GM21381 (cell line): Measurements from ENCODE around the gene CYB561D2.
A peak's percentile ranks its signal among the peaks of the same experiment; 100 is the strongest.
"Not testable (repeated sequence)": the region's sequence is repeated elsewhere in the genome, so short reads cannot be mapped to it uniquely, and the experiment has no call there.

Experiments
- ATAC-seq: cut with Tn5 transposase; IDR thresholded peaks from one replicate; pipeline ENCODE4 v1.9.1; 2021; ENCODE audit warnings: mild to moderate bottlenecking, moderate library complexity; ENCODE audit not compliant: unreplicated experiment

Gene CYB561D2, protein sequence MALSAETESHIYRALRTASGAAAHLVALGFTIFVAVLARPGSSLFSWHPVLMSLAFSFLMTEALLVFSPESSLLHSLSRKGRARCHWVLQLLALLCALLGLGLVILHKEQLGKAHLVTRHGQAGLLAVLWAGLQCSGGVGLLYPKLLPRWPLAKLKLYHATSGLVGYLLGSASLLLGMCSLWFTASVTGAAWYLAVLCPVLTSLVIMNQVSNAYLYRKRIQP

DNA sequence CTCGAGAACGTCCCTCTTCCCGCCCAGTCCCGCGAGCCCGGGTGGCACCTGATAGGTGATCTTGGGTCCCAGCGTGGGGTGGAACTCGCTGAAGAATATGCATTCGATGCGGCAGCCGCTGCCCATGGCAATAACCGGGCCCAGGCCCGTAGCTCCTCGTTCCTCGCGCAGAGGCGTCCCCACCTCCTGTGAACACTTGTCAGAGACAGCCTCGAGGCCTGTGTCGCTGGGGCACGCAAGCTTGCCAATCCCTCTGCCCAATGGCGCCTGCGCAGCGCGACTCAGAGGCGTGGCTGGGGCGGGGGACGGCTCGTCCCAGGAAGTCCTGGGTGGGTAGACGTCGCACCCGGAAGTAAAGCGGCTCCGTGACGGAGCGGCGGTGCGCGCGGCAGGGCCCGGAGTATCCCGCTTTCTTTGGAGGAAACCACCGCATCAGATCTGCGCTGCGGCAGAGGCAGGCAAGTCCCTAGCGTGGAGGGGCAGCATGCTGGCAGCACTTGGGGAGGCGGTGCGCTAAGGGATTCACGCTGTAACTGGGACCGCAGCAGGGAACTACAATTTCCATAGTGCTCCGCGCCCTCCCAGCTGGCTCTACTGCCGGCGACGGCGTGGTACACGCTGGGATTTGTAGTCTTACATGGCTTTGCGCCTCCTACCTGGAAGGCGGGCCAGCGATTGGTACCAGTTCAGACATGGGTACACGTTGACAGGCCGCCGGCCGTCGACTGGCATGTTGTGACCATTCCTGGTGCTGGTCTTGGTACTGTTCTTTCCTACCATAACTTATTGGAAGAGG is at the start of gene CYB561D2, which contains the start of gene NPRL2:
TSS of gene CYB561D2 (plus strand) at position 336 of the 796 bp plus-strand sequence. CDS start 572 bp downstream, outside the sequence.
TSS of gene NPRL2 (minus strand) at position 249 of the 796 bp plus-strand sequence. CDS start at position 126, 123 bp downstream.
- peak; percentile 81 for ATAC-seq

- no peak for ATAC-seq
These were observed 48.3 kb upstream of the CYB561D2 start for GRCh38 chr3:50302095-50303012.

- ATAC-seq, result no peak
These were observed 47.4 kb upstream of the CYB561D2 start, which contains the start of gene HYAL1 for GRCh38 chr3:50303013-50303815. Gene HYAL1, minus strand, starts transcription at chr3:50303574. Its CDS starts 618 bp downstream, at chr3:50302956.

DNA sequence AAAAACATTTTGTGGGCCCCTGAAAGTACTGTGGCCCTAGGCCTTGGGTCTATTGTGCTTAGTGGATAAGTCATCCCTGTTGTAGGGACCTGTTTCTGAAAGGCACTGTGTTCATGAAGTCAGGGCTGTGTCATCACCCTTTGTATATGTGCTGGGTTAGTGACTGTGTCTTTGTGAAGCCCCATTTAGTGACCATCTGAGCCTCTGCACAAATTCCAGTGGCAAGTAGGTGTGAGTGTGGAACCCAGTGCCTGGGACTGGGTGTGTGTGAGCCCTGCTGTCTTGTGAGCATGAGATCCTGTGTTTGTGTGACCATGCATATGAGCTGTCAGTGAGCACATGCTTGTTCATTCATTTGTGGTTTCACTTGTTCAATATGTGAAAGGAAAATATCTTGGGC is 46.1 kb upstream of the CYB561D2 start:
- ATAC-seq, result no peak

DNA sequence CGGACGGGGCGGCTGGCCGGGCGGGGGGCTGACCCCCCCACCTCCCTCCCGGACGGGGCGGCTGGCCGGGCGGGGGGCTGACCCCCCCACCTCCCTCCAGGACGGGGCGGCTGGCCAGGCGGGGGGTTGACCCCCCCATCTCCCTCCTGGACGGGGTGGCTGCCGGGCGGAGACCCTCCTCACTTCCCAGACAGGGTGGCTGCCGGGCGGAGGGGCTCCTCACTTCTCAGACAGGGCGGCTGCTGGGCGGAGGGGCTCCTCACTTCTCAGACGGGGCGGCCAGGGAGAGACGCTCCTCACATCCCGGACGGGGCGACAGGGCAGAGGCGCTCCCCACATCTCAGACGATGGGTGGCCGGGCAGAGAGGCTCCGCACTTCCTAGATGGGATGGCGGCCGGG is 38.6 kb upstream of the CYB561D2 start:
- not testable (repeated sequence) for ATAC-seq

DNA sequence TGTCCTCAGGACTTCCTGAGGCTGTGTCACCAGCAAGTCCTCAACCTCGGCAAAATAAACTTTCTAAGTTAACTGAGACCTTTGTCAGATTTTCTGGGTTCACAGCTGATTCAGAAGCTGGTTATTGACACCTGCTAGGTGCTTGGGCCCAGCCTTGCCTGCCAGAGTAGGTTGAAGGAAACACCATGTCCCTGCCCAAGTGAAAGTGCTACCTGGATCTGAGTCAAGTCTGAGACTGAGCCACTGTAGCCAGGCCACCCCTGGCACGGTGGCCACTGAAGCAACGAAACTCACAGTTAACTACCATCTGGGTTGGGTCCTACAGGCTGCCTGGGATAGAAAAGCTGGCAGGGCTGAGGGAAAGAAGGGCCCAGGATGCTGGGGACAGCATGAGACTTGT is 36.3 kb upstream of the CYB561D2 start:
- no peak for ATAC-seq

DNA sequence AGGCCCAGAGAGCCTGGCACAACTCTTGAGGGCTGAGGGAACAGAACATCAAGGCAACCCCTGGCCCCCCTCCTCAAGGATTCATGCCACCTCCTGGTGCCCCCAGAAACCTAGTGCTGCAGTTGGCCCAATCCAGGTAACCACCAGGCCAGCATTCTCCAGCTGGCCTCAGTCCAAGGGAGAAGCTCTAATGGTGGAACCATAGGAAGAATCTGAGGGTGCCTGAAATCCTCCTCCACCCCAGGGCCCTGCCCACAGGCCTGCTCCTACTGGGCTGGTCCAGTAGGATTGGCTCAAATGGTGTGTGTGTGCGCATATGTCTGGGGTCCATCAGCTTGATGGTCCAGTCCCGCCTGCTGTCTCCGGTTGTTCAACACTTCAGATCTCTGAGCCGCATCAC is 35.8 kb upstream of the CYB561D2 start:
- no peak for ATAC-seq

DNA sequence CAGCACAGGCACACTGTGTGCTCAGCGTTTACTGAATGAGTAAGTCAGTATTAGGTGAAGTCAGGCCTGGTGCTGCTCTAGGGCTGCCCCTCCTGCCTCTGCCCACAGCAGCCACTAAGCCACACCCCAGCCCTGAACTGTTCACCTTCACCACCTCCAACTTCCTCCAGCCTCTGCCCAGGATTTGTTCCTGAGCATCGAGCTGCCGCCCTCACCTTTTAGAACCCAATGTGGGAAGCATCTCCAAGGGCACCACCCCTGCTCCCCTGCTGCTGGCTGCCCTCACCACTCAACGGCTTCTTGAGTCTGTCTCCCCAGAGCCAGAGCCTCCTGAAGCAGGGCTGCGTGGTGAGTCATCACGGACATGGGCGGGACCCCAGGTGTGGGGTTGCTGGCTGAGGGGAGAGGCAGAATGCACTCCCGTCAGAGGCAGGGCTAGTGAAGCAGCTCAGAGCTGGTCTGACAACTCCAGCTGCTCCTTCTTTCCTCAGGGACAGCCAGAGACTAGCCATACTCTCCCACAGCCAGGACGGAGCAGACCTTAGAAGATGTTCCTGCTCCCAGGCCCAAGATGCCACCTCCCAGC is 33.9 kb upstream of the CYB561D2 start:
- ATAC-seq, result no peak

DNA sequence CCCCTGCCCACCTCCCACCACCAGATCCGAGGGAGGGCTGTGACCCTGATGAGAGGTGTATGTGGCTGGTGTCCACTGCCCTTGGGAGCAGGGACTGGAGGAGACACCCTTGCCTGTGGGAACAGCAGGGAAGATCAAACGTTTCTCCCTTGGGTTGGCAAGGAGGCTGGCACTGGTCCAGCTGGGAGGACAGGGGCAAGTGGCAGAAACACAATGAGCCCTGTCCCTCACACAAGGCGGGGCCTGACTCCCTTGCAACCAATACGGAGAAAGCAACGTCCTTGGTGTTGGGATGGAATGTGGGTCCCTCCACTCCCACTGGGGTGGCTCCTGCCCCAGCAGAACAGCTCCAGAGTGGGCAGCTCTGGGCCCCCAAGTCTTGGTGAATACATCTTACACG is 33.4 kb upstream of the CYB561D2 start:
- no peak for ATAC-seq

DNA sequence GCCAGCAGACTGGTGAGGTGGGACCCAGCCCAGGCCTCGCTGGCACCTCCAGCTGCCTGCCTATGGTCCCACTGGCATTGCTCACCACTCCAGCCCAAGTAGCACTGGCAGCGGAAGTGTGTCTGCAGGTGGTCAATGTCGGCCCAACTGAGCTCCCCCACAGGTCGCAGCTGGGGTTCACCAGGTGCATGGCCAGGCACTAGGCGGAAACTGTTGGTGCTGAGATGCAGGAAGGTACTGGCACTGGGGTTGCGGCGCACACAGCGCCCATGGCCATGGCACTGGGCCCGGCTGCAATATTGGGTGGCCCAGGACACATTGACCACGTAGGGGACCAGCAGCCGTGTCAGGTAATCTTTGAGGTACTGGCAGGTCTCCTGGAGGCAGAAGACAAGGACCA is 32.5 kb upstream of the CYB561D2 start:
- ATAC-seq, result no peak

DNA sequence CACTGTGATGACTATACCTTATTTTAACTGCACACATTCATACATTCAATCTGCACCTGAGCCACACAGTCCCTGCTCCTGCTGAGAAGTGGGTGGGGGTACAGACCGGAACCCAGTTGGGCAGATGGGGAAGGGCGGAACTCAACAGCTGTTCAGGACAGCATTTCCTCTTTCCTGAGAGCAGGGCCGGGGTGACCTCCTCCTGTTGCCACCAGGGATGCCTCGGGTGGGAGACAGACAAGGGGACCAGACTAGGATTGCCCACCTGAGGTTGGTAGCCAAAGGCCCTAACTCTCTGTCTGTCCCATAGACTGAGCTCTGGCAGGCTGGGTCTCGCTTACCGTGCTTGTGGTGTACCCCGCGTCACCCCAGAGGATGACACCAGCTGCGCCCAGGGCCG is 32.0 kb upstream of the CYB561D2 start:
- ATAC-seq, result no peak

- ATAC-seq, result no peak
These were observed 31.3 kb upstream of the CYB561D2 start for GRCh38 chr3:50319181-50319893.

DNA sequence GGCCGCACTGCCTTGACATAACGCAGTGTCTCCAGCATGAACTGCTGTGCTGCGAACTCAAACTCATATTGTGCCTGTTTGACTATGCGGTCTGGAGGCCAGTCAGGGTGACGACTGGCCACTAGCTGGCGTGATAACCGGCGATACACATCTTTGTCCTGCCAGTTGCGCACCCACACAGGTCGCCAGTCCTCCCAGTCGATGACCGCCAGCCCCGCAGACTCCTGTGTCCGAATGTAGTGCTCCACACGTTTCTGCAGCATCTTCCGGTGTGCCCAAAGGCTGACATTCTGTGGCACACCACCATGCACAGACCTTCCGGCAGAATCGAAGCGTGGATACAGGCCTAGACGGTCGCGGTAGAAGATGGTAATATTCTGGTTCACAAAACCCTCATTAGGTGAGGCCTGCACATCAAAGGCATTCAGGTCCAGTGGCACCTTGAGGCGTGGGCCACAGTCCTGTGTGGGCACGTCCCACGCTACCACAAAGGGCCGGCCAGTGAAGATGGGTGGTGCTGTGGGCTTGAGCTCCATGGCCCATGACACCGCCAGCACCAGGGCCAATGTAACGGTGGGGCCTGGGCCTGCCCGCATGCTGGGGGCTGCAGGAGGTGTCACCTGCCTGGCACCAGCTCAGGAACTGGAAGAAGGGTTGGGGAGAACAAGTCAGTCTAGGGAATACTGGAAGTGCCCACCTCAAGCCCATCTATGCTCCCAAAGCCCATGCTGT is 30.6 kb upstream of the CYB561D2 start:
- ATAC-seq, result no peak

DNA sequence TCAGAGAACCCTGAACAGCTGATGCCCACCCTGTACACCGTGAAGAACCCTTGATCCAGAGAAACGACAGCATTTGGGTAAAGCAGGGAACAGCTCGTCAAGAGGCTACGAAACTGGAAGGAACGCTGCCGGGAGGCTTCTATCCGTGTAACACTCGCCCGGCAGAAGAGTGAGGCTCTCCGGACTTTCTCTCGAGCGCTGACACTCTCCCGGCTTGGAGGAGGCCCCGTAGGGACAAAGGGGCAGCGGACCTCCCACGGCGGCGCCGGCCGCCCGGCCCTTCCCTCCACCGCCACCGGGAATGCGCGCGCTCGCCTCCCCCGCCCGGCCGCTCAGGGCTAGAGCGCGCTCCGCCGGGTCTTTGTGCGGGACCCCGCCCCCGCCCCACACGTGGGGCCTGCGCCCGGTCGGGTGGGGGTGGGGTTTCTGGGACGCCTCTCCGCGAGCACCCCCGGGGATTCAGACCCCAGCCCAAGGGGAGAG is 29.8 kb upstream of the CYB561D2 start:
- ATAC-seq, result peak; percentile 46

DNA sequence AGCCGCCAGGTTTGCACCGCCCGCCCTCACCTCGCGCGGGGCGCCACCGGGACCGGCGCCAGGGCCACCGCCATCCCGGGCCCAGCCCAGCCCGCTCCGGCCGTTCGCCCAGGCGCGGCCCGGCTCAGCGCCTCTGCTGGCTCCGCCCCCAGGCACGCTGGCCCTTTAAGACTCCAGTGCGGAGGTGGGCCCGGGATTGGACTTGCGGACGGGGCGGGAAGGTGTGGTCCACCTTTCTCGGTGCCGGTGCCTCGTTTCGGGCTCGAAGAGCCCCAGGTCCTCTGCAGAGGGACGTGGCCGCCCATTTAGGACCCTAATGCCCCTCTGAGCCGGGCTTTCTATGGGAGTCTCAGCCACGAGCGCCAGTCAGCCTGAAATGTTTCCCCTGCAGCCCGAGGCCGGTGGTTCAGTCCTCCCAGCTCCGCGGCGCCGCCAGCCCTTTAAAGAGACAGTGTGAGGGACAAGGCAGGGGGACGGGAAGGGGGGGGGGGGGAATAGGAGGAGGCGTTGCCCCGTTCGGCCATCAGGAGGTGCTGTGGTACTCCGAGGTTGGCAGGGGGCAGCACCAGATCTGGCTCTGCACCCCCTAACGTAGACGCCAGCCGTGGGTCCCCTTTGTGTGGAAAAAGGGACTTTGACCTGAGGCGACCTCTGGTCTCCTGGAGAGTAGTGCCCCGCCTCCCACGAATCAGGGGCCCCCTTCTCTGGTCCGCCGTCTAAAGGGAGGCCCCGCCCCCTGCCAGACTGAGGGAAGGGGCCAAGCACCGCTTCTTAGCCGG is 29.1 kb upstream of the CYB561D2 start:
- peak; percentile 75 for ATAC-seq

- no peak for ATAC-seq
These were observed 28.6 kb upstream of the CYB561D2 start for GRCh38 chr3:50322115-50322385.

DNA sequence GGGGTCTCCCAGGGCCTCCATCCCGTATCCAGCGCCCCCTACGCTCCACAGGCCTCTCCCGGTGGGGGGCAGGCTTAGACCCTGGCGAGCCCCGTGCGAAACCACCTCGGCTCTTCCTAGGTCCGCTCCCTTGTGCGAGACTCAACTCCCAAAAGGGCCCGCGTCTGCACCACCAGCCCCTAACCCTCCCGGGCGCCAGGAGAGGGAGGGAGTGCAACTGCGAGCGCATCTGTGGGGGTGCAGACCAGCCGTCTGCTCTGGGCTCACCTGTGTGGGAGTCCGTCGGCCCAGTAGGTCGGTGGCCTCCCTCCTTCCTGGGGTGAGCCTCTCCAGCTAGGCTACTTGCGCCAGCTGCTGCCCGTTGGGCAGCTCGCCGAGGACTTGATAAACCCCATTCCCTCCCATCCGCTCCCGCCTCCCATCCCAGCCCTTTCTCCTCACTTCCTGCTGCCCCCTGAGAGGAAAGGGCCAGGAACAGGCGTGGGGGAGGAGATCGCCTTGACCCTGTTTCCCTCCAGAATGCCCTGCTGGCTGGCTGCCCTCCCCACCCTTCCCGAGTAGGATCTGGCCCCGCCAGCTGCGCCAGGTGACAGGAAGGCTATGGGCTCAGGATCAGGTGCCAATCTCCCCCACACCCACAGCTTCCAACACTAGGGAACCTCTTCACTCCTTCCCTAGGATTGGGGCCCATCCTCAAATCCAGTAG is 28.1 kb upstream of the CYB561D2 start, which contains the start of gene HYAL2:
TSS of gene HYAL2 (minus strand) at position 360 of the 706 bp plus-strand sequence. CDS start 2,256 bp downstream, outside the sequence.
- ATAC-seq, result no peak
